ENCODE measurements around the gene RHOBTB3. TPM values are rescaled to one million over a fixed set of nuclear protein-coding genes. Genes with fewer than 3 reads are reported as not detected.
A peak's percentile ranks its signal among the peaks of the same experiment; 100 is the strongest.

Gene RHOBTB3
- total RNA-seq, 3 donors from 2014 or later, result 82.8 to 205 (median 109) TPM

DNA sequence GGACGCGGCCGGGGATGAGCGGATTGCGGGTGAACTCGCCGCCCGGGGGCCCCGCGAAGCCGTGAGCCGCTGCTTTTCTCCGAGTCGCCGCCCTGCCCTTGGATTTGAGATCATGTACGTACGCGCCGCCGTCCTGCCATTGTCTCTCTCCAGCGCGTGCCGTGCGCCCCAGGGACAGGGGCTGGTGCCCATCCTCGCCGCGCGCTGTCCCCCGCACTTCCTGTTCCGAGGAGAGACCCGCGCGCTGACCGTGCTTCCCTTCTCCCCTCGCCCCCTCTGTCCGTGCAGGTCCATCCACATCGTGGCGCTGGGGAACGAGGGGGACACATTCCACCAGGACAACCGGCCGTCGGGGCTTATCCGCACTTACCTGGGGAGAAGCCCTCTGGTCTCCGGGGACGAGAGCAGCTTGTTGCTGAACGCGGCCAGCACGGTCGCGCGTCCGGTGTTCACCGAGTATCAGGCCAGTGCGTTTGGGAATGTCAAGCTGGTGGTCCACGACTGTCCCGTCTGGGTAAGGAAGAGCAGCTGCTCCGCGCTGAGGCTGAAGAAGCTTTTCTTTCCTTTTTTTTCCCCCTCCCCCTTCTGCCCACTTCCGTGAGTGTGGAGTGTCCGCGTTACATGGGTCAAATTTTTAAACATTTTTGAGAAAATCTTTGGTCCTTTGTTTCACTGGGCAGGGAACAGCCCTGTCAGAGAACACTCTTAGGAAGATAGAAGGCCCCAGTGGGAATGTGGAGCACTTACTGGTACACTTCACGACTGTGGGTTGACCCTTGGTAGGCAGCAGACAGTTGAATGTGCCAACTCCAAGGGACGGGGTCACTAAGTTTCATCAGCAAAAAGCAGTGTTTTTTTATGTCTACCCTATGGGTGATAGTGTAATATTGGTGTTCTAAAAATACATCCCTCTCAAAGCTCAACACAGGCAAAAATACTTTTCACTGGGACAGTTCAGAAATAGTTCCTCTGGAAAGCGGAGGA lies 727 bp downstream of the RHOBTB3 start:
- TF ChIP-seq POLR2AphosphoS5 (IDR thresholded peaks at IDR 0.05) (peak in 2 of 3 donors; percentile 21 to 31), POLR2A (IDR thresholded peaks at IDR 0.05) (no peak)
- intact Hi-C loops (cut with DNase I; ENCODE audit: low total_unique reads), result no loop called here
- Histone ChIP-seq H3K9me3 (no peaks in the 10 kb centered on the region), H3K4me1 (no peaks in the 10 kb centered on the region), H3K4me3 (peak overlapping the region; percentile 74 to 89 (median 86)), H3K36me3 (no peaks in the 10 kb centered on the region), H3K27ac (peak overlapping the region; percentile 83 to 94), H3K27me3 (no peaks in the 10 kb centered on the region)
- no peak for DNase-seq (ENCODE audit: low spot score in 2 of 2)

DNA sequence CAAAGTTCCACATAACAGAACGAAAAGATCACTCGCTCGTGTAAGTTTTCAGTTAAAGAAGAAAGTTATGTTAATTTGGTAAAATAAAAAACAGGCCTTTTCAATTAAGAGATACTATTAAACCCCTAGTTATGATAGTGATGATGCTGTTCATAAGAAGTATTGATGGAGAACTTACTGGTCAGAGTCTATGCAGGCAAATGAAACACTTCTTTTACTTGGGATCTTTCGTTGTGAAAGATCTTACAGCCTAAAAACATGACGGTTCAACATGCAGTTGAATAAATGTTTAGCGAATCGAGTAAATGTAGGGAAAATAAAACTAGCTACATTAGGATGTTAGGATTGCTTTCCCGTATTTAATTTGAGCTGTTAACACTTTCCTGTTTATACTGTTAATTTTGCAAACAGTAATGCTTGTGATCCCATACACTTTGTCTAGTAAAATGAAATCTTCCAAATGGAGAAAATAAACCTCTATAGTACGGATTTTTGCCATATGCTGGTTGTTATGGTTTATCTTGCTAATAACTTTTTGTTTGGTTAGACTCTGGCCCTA lies 2.0 kb downstream of the RHOBTB3 start:
- intact Hi-C loops (cut with DNase I; ENCODE audit: low total_unique reads), result no loop called here
- TF ChIP-seq POLR2A (IDR thresholded peaks at IDR 0.05), result no peak
- TF ChIP-seq, protein P1, sequence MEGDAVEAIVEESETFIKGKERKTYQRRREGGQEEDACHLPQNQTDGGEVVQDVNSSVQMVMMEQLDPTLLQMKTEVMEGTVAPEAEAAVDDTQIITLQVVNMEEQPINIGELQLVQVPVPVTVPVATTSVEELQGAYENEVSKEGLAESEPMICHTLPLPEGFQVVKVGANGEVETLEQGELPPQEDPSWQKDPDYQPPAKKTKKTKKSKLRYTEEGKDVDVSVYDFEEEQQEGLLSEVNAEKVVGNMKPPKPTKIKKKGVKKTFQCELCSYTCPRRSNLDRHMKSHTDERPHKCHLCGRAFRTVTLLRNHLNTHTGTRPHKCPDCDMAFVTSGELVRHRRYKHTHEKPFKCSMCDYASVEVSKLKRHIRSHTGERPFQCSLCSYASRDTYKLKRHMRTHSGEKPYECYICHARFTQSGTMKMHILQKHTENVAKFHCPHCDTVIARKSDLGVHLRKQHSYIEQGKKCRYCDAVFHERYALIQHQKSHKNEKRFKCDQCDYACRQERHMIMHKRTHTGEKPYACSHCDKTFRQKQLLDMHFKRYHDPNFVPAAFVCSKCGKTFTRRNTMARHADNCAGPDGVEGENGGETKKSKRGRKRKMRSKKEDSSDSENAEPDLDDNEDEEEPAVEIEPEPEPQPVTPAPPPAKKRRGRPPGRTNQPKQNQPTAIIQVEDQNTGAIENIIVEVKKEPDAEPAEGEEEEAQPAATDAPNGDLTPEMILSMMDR (IDR thresholded peaks at IDR 0.05), result no peak
- TF ChIP-seq POLR2AphosphoS5 (IDR thresholded peaks at IDR 0.05), result no peak
- no peak for DNase-seq (ENCODE audit: low spot score in 2 of 2)
- no peak overlapping the region for H3K27ac ChIP-seq
- H3K4me1 ChIP-seq, result no peaks in the 10 kb centered on the region
- H3K27me3 ChIP-seq, result no peaks in the 10 kb centered on the region
- H3K36me3 ChIP-seq, result no peaks in the 10 kb centered on the region
- H3K4me3 ChIP-seq, result peak overlapping the region; percentile 1 to 89 (median 86)
- H3K9me3 ChIP-seq, result no peaks in the 10 kb centered on the region

DNA sequence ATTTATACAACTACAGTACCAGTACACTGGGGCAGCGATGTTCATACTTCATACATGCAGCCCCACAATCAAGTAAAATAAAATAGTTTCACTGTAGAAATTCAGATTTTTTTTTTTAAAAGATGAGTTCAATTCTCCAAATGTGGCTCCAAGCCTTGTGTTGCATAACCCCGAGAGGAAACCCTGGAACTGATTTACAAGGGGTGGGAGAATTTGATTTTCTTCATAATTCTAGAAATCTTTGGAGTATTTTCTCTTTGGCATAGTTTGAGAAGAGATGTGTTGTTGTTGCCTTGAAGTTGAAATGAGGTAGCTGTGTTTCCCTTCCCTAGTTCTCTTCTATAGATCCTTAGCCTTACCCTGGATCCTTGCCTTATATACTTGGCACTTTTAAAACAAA lies 3.1 kb downstream of the RHOBTB3 start:
- no peaks in the 10 kb centered on the region for H3K4me1 ChIP-seq
- intact Hi-C loops (cut with DNase I; ENCODE audit: low total_unique reads), result no loop called here

DNA sequence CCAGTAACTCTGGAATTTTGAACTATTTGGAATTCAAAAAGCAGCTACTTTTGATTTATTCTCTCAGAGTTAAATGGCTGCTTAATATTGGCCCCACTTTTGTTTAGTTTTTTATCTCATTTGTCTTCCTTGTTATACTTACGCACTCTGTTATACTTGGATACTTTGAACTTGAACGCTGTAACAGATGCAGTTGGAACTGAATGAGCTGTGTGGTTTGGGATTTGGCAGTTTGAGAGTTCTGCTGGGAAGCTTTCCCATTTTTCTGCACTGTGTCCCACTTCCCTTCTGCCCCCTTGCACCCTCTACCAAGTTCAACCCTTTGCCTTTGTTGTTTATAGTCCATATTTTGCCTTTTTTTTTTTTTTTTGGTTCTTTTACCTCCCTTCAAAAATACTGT lies 3.8 kb downstream of the RHOBTB3 start:
- intact Hi-C loops (cut with DNase I; ENCODE audit: low total_unique reads), result no loop called here
- no peaks in the 10 kb centered on the region for H3K9me3 ChIP-seq
- H3K4me1 ChIP-seq, result no peaks in the 10 kb centered on the region
- H3K27ac ChIP-seq, result peak overlapping the region in 1 of 2 donors; percentile 8
- H3K4me3 ChIP-seq, result peak overlapping the region in 2 of 3 donors; percentile 1 to 89
- no peaks in the 10 kb centered on the region for H3K36me3 ChIP-seq
- no peak for DNase-seq (ENCODE audit: low spot score in 2 of 2)
- no peaks in the 10 kb centered on the region for H3K27me3 ChIP-seq
- TF ChIP-seq, protein P1 (IDR thresholded peaks at IDR 0.05), result no peak
- TF ChIP-seq POLR2A (IDR thresholded peaks at IDR 0.05), result no peak
- TF ChIP-seq POLR2AphosphoS5 (IDR thresholded peaks at IDR 0.05), result no peak

More for the DNA sequence above, 3.1 kb downstream of the RHOBTB3 start:
- no peak for TF ChIP-seq POLR2A (IDR thresholded peaks at IDR 0.05)
- TF ChIP-seq, protein P1 (IDR thresholded peaks at IDR 0.05), result no peak
- no peaks in the 10 kb centered on the region for H3K36me3 ChIP-seq
- DNase-seq (ENCODE audit: low spot score in 2 of 2), result no peak
- H3K9me3 ChIP-seq, result no peaks in the 10 kb centered on the region
- H3K4me3 ChIP-seq, result peak overlapping the region in 2 of 3 donors; percentile 1 to 89
- no peaks in the 10 kb centered on the region for H3K27me3 ChIP-seq
- no peak overlapping the region for H3K27ac ChIP-seq

DNA sequence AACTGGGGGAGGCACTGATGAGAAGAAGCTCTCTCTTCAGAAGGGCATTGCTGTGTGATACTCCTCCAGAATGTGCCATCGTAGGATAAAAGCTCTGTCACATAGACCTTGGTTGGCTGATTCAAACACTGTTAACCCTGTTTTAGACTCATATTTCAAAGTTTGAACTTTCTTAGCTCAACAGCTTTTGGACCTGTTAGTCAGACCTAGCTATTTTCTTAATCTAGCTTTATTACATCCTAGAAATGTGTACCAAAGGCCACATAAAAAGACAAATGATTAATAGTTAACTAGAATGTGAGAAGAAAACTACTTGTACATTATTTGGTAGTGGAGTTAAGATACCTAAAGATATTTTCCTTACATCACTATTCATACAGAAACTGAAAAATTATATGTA lies 4.3 kb downstream of the RHOBTB3 start:
- no peaks in the 10 kb centered on the region for H3K9me3 ChIP-seq
- no peaks in the 10 kb centered on the region for H3K36me3 ChIP-seq
- H3K27ac ChIP-seq, result no peak overlapping the region
- no peak overlapping the region for H3K4me3 ChIP-seq
- DNase-seq (ENCODE audit: low spot score in 2 of 2), result no peak
- H3K4me1 ChIP-seq, result no peaks in the 10 kb centered on the region
- no peaks in the 10 kb centered on the region for H3K27me3 ChIP-seq
- TF ChIP-seq POLR2A (IDR thresholded peaks at IDR 0.05) (no peak), POLR2AphosphoS5 (IDR thresholded peaks at IDR 0.05) (no peak)
- intact Hi-C loops (cut with DNase I; ENCODE audit: low total_unique reads), result no loop called here

DNA sequence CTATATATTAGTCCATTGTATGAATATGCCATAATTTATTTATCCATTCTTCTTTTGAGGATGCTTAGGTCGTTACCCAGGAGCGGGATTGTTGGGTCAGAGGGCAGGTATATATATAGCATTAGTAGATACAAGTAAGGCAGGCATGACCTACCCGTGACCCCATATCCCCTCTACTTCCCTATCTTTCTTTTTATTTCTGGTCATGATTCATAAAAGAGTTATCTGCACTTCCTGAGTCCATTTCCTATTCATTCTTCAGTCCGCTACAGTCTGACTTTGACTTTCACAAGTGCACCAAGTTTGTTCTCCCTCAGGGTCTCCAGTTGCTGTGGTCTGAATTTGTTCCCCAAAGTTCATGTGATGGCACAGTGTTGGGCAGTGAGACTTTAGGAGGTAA lies 6.9 kb downstream of the RHOBTB3 start:
- no peaks in the 10 kb centered on the region for H3K4me1 ChIP-seq
- H3K9me3 ChIP-seq, result no peaks in the 10 kb centered on the region
- intact Hi-C loops (cut with DNase I; ENCODE audit: low total_unique reads), result no loop called here
- TF ChIP-seq POLR2A (IDR thresholded peaks at IDR 0.05) (no peak), POLR2AphosphoS5 (IDR thresholded peaks at IDR 0.05) (no peak)
- TF ChIP-seq, protein P1 (IDR thresholded peaks at IDR 0.05), result no peak
- DNase-seq (ENCODE audit: low spot score in 2 of 2), result no peak
- H3K27ac ChIP-seq, result no peak overlapping the region
- no peaks in the 10 kb centered on the region for H3K36me3 ChIP-seq
- H3K27me3 ChIP-seq, result no peaks in the 10 kb centered on the region
- no peak overlapping the region for H3K4me3 ChIP-seq

All from breast epithelium (tissue), 4 donors.